ENCODE data around the gene IFITM10. TPM values are rescaled to one million over a fixed set of nuclear protein-coding genes. Genes with fewer than 3 reads are reported as not detected.

Gene IFITM10
- polyA plus RNA-seq, 1 experiment = 0.04 TPM

GRCh38 chr11:1778141-1778911 lies 27.9 kb upstream of the IFITM10 start:
- TF ChIP-seq CTCF (IDR thresholded peaks at IDR 0.05; ENCODE audit: low read depth, low read length) = no peak
- DNase-seq (ENCODE audit: low read depth, low spot score) = no peak
- CTCF ChIA-PET = interaction anchor here (1.0 kb wide), 1 partner anchor 84 kb away, joined by 4 read pairs; no protein-coding TSS in a partner anchor
- Histone ChIP-seq H3K27me3 (ENCODE audit: control insufficient read depth, insufficient read depth, low read length) (peaks cover 10% of the 10 kb centered on the region), H3K9me3 (ENCODE audit: control insufficient read depth, insufficient read depth, low read length) (peaks cover 10% of the 10 kb centered on the region), H3K27ac (ENCODE audit: low read depth, low read length) (no peak overlapping the region), H3K4me3 (ENCODE audit: low read depth, low read length) (no peak overlapping the region)
- POLR2A ChIA-PET = no interaction called here

GRCh38 chr11:1777737-1778136 lies 27.3 kb upstream of the IFITM10 start:
- ChIA-PET POLR2A (no interaction called here), CTCF (interaction anchor here (1.0 kb wide), 1 partner anchor 84 kb away, joined by 4 read pairs; no protein-coding TSS in a partner anchor)
- H3K27ac ChIP-seq (ENCODE audit: low read depth, low read length) = no peak overlapping the region
- no peak for DNase-seq (ENCODE audit: low read depth, low spot score)
- TF ChIP-seq CTCF (IDR thresholded peaks at IDR 0.05; ENCODE audit: low read depth, low read length) = no peak
- H3K9me3 ChIP-seq (ENCODE audit: control insufficient read depth, insufficient read depth, low read length) = peaks cover 10% of the 10 kb centered on the region
- no peak overlapping the region for H3K4me3 ChIP-seq (ENCODE audit: low read depth, low read length)
- H3K27me3 ChIP-seq (ENCODE audit: control insufficient read depth, insufficient read depth, low read length) = peaks cover 8% of the 10 kb centered on the region

GRCh38 chr11:1776944-1777715 lies 26.7 kb upstream of the IFITM10 start:
- H3K9me3 ChIP-seq (ENCODE audit: control insufficient read depth, insufficient read depth, low read length) = peaks cover 10% of the 10 kb centered on the region
- ChIA-PET CTCF (interaction anchor here (1.0 kb wide), 1 partner anchor 83 kb away, joined by 4 read pairs; no protein-coding TSS in a partner anchor), POLR2A (no interaction called here)
- no peak for DNase-seq (ENCODE audit: low read depth, low spot score)
- H3K27me3 ChIP-seq (ENCODE audit: control insufficient read depth, insufficient read depth, low read length) = peaks cover 8% of the 10 kb centered on the region
- no peak overlapping the region for H3K27ac ChIP-seq (ENCODE audit: low read depth, low read length)
- no peak for TF ChIP-seq CTCF (IDR thresholded peaks at IDR 0.05; ENCODE audit: low read depth, low read length)
- no peak overlapping the region for H3K4me3 ChIP-seq (ENCODE audit: low read depth, low read length)

GRCh38 chr11:1776331-1776851 lies 26.0 kb upstream of the IFITM10 start:
- CTCF ChIA-PET = no interaction called here

More at GRCh38 chr11:1776331-1776851, 26.0 kb upstream of the IFITM10 start:
- no peak for DNase-seq (ENCODE audit: low read depth, low spot score)
- Histone ChIP-seq H3K9me3 (ENCODE audit: control insufficient read depth, insufficient read depth, low read length) (peaks cover 10% of the 10 kb centered on the region), H3K27me3 (ENCODE audit: control insufficient read depth, insufficient read depth, low read length) (peaks cover 8% of the 10 kb centered on the region), H3K4me3 (ENCODE audit: low read depth, low read length) (no peak overlapping the region), H3K27ac (ENCODE audit: low read depth, low read length) (no peak overlapping the region)
- POLR2A ChIA-PET = no interaction called here
- TF ChIP-seq CTCF (IDR thresholded peaks at IDR 0.05; ENCODE audit: low read depth, low read length) = no peak
